Psoas muscle (tissue), 8 donors: ENCODE results near the gene DSG4. TPM values are rescaled to one million over a fixed set of nuclear protein-coding genes. Genes with fewer than 3 reads are reported as not detected.

Experiments used
- ATAC-seq, 4 donors: fragments of 200-7000 bp; cut with Tn5 transposase; one replicate each; pipeline ENCODE4 v1.9.1; 2020; ENCODE audit warnings: moderate library complexity in 3 of 4, mild to moderate bottlenecking in 2 of 4
- DNase-seq, 2 donors: peaks; one replicate each; pipeline ENCODE4 v3.0.0-alpha.2; 2020
- H3K27ac ChIP-seq: fragments of 200-600 bp; one replicate; pipeline ENCODE4 v1.8.0; 2022
- H3K27me3 ChIP-seq, 3 donors: fragments of 200-600 bp in 1 of 3; one replicate each; pipeline versions ENCODE4 v1.6.1 to v1.8.0; 2013 to 2022; ENCODE audit warnings: low read length in 2 of 3, mild to moderate bottlenecking in 2 of 3, moderate library complexity in 1 of 3; ENCODE audit not compliant: insufficient read depth in 3 of 3
- H3K36me3 ChIP-seq, 2 donors: fragments of 200-600 bp in 1 of 2; one replicate each; pipeline versions ENCODE4 v1.6.1 to v1.8.0; 2013 to 2022; ENCODE audit warnings: low read depth in 1 of 2, mild to moderate bottlenecking in 1 of 2, moderate library complexity in 1 of 2; ENCODE audit not compliant: insufficient read depth in 1 of 2
- H3K4me1 ChIP-seq: fragments of 200-600 bp; one replicate; pipeline ENCODE4 v1.8.0; 2022
- H3K4me3 ChIP-seq: fragments of 200-600 bp; one replicate; pipeline ENCODE4 v1.8.0; 2022; ENCODE audit warnings: mild to moderate bottlenecking
- H3K9me3 ChIP-seq: fragments of 200-600 bp; one replicate; pipeline ENCODE4 v1.8.0; 2022
- CTCF ChIP-seq: fragments of 200-600 bp; IDR thresholded peaks from one replicate; pipeline ENCODE4 v1.8.0; 2022; ENCODE audit warnings: antibody characterized with exemption
- WGBS, 3 donors: extraction: QIAGEN DNeasy Blood & Tissue Kit; methylation state at CpG; one replicate each; pipeline versions ENCODE4 v1.1.6 to v1.1.7; 2013; 5-methylcytosine and 5-hydroxymethylcytosine counted together
- intact Hi-C, 2 donors: fragments of 100-400 bp; cut with DNase I; formaldehyde crosslinking; loops; one replicate each; pipeline versions ENCODE4 v1.11.0 to v1.14.2; 2022
- polyA plus RNA-seq, 3 donors: library from polyadenylated mRNA; stranded (reverse); fragments of 200-250 nt; gene quantifications; one replicate each; pipeline ENCODE4 v1.2.3, GENCODE V29; 2013
- total RNA-seq, 4 donors: library from RNA; stranded (reverse); fragmentation: NEBNext Ultra II Directional in 2 of 4; extraction: Animal tissue kit (Norgen Biotek cat#: 25700) in 2 of 4; gene quantifications; one replicate each; pipeline versions ENCODE4 v1.2.1 to v1.2.4, GENCODE V29; 2021 to 2023
- donor health status: healthy with polysubstance abuse.
- donor health status: DM: no; HTN: no; CAD: no; lungs with moderate emphysema.
- donor health status: Bipolar disorder and iron deficiency.
- donor health status: healthy.
- donor health status: DM: yes; HTN: yes; CAD: no.
- donor health status: DM: no; HTN: no; CAD: no.
- donor health status: DM: no; HTN: no; CAD: no.
- donor health status: DM: yes; HTN: yes; CAD: no.

Gene DSG4
- total and polyA plus RNA-seq, 7 donors: not detected

- H3K27ac ChIP-seq: no peak overlapping the region
- intact Hi-C loops: no loop called here
- DNase-seq (no peak), ATAC-seq (no peak)
- no peaks in the 10 kb centered on the region for H3K9me3 ChIP-seq
- H3K4me3 ChIP-seq: no peak overlapping the region
- 69 to 74% (median 72%) methylated on average over 4 of the region's 4 CpGs for WGBS, 3 donors
- TF ChIP-seq CTCF: no peak
- no peaks in the 10 kb centered on the region for H3K27me3 ChIP-seq
- no peaks in the 10 kb centered on the region for H3K36me3 ChIP-seq
- no peaks in the 10 kb centered on the region for H3K4me1 ChIP-seq
Observed at GRCh38 chr18:31430072-31430471, 53.5 kb downstream of the DSG4 start.

- TF ChIP-seq CTCF: no peak
- Histone ChIP-seq H3K4me1 (no peaks in the 10 kb centered on the region), H3K4me3 (no peak overlapping the region), H3K27ac (no peak overlapping the region), H3K9me3 (no peaks in the 10 kb centered on the region), H3K27me3 (no peaks in the 10 kb centered on the region), H3K36me3 (no peaks in the 10 kb centered on the region)
- intact Hi-C loops: no loop called here
- ATAC-seq (no peak), DNase-seq (no peak)
- 42 to 51% (median 50%) methylated on average over 1 of the region's 1 CpG for WGBS, 3 donors
Observed at GRCh38 chr18:31430554-31430953, 54.0 kb downstream of the DSG4 start.

GRCh38 chr18:31432316-31432715, 55.7 kb downstream of the DSG4 start:
- H3K36me3 ChIP-seq: no peaks in the 10 kb centered on the region
- H3K27me3 ChIP-seq: no peaks in the 10 kb centered on the region
- no peak overlapping the region for H3K4me3 ChIP-seq
- intact Hi-C loops: no loop called here
- WGBS, 3 donors: 73 to 82% (median 81%) methylated on average over 1 of the region's 1 CpG
- DNase-seq: no peak
- H3K9me3 ChIP-seq: no peaks in the 10 kb centered on the region
- no peak overlapping the region for H3K27ac ChIP-seq
- TF ChIP-seq CTCF: no peak
- no peak for ATAC-seq
- no peaks in the 10 kb centered on the region for H3K4me1 ChIP-seq

- H3K27me3 ChIP-seq: no peaks in the 10 kb centered on the region
- no peaks in the 10 kb centered on the region for H3K36me3 ChIP-seq
- H3K4me1 ChIP-seq: no peaks in the 10 kb centered on the region
- DNase-seq (no peak), ATAC-seq (no peak)
- H3K27ac ChIP-seq: no peak overlapping the region
- 66 to 73% (median 71%) methylated on average over 3 of the region's 3 CpGs for WGBS, 3 donors
- no peak overlapping the region for H3K4me3 ChIP-seq
- no peak for TF ChIP-seq CTCF
- intact Hi-C loops: no loop called here
- H3K9me3 ChIP-seq: no peaks in the 10 kb centered on the region
Observed at GRCh38 chr18:31436825-31437224, 60.2 kb downstream of the DSG4 start.

GRCh38 chr18:31438402-31438801, 61.8 kb downstream of the DSG4 start:
- no peaks in the 10 kb centered on the region for H3K4me1 ChIP-seq
- no peak for TF ChIP-seq CTCF
- no peak for ATAC-seq
- intact Hi-C loops: no loop called here
- H3K27ac ChIP-seq: no peak overlapping the region
- H3K36me3 ChIP-seq: no peaks in the 10 kb centered on the region
- peaks cover 0 to 4% (median 0%) of the 10 kb centered on the region in 3 donors for H3K27me3 ChIP-seq
- H3K9me3 ChIP-seq: no peaks in the 10 kb centered on the region
- H3K4me3 ChIP-seq: no peak overlapping the region
- no peak for DNase-seq
- WGBS, 3 donors: 83 to 88% (median 86%) methylated on average over 2 of the region's 2 CpGs
